Measurements from ENCODE around the gene AMPD1.

DNA sequence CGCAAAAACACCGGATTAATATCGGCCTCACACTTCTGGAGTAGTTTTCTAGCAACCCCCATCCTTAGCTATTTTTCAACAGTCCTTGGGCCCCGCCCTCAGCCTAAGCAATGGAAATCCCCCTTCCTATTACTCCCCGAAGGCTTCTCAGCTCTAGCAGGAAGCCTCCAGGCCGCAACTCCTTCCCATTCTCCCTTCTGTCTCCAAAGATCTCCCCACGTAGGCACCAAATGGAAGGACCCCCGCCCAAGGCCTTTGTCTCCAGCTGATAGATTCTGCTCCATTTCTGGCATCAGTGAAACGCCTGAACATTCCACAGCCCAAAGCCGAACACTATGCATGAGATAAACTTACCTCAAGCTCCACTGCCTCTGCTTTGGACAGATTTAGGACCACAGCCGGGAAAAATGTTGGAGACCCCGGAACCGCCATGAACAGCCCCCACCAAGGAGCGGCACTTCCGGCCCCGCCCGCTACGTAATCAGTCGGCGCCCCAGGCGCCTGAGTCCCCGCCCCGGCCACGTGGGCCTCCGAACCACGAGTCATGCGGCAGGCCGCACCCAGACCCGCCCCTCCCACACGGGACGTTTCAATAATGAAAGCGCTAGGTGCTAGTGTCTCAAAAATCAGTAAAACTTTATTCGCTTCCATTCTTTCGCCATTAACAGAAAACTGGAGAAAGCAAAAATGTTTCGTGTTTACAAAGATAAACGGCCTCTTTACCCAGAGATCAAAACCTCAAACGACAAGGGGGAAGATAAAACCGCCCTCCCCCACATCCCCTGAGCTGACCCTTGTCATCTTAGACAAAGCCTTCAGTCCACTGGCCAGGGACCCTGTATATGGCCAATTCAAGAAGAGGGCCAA, 21.2 kb upstream of the AMPD1 start, which contains the start of gene NRAS:
- TF ChIP-seq, protein P1, sequence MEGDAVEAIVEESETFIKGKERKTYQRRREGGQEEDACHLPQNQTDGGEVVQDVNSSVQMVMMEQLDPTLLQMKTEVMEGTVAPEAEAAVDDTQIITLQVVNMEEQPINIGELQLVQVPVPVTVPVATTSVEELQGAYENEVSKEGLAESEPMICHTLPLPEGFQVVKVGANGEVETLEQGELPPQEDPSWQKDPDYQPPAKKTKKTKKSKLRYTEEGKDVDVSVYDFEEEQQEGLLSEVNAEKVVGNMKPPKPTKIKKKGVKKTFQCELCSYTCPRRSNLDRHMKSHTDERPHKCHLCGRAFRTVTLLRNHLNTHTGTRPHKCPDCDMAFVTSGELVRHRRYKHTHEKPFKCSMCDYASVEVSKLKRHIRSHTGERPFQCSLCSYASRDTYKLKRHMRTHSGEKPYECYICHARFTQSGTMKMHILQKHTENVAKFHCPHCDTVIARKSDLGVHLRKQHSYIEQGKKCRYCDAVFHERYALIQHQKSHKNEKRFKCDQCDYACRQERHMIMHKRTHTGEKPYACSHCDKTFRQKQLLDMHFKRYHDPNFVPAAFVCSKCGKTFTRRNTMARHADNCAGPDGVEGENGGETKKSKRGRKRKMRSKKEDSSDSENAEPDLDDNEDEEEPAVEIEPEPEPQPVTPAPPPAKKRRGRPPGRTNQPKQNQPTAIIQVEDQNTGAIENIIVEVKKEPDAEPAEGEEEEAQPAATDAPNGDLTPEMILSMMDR (IDR thresholded peaks at IDR 0.05) = no peak
- TF ChIP-seq EP300 (IDR thresholded peaks at IDR 0.05) (peak; percentile 46), POLR2A (IDR thresholded peaks at IDR 0.05) (peak; percentile 47)

Data from ovary (tissue), 3 donors.